NCI-H146 (cell line): ENCODE data around the gene PAX3.

ENCODE experiments used
- DNase-seq: peaks from one replicate; lab custom pipeline; 2025; lab: John Stamatoyannopoulos, UW

PAX3 gene

DNA sequence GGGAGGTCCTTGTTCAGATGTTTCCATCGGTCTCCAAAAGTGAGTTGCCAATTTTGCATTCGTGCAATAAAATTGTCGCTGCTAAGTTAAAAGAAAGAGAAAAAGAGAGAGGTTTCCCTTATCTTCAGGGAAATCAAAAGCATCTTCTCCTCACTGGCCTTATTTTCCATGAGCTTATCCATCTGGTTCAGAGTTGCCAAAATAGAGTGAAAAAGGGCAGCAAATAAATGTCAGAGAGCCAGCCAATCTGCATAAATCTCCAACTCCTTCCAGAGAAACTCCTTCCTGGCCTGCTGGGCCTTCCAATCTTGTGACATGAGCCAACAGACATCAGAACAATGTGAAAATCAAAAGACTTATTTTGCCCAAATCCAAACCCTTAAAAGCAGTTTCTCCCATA lies 28.4 kb downstream of the PAX3 start:
- DNase-seq = no peak

DNA sequence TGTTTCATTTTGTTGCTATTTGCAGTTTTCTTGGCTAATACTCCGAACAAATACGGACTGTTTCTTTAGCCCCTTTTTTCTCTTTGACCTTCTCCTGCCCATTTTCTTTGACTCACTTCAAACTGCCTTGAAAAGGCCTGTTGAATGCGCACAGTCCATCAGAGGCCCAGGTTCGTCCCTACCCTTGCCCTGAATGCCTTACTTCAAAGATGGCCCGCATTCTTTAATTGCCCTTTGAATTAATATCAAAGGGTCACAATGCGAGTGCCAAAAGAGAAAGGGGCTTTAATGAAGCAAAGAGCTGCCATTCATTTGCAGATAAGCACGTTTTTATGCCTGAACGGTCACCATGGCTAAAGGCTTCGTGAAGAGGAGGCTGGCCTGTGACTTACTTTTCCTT lies 29.7 kb downstream of the PAX3 start:
- DNase-seq = no peak

DNA sequence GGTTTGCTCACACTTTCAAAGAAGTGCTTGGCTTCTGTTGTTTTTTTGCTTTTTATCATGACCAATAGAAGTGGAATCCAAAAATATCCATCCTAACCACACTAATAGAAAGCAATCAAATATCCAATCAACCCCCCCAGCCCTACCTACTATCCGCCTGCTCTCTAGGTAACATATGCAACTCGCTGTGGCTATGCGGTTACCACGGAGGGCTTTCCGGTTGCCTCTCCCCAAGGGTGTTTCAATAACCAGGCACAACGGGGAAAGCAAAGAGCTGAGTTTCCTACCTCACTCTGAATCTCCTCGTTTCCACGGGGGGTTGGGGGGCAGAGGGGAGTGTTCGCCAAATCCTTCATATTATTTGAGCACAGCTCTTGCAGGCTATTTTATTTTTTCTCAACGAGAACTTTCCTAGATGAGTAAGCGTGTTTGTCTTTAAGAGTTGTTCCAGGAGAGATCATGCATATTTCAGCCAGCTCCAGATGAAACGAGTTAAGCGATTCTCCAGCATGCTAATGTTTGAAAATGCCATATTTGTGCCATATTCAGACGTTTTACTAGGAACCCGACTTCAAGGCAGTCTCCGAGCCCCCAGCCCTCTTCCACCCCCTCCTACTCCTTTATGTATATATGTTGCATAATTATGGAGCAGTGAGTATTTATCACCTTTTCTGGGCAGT lies 30.3 kb downstream of the PAX3 start:
- no peak for DNase-seq

DNA sequence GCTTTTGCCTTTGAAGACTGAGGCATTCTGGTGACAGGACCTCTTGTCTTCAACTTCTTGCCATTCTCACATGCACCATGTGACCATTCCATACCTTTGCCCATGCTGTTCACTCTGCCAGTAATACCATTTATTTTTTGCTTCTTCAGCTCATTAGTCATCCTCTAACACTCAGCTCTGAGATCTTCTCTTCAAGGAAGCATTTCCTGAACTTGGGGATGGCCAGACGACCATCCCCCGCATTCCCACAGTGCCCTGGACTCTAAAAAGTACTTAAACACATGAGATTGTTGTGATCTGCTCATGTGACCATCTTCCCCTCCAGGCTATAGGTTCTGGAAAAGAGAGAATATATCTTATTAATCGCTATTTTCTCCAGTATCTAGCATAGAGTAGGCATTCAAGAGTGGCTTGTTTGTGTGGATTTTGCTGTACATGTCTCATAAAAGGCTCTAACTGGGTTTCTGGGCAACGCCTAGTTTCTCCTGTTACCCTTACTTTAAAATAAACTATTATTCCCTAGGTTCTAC lies 33.9 kb downstream of the PAX3 start:
- DNase-seq = no peak

DNA sequence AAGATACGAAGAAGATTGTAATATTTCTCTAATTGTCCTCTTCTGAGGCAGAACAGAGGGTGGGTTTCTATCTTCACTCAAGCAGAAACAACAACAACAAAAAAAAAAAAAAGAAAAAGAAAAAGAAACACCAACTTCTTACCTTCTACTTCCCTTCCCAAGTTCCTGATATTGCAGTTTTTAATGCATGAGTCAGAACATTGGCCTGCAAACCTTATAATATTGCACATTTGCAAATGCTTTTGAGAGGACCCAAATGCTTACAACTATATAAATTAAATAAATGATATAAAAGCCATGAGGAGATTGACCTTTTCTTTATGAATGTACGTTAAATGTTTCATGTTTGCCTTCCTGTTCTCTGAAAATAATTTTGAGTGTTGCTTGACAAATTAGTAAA lies 37.3 kb downstream of the PAX3 start:
- DNase-seq = no peak

DNA sequence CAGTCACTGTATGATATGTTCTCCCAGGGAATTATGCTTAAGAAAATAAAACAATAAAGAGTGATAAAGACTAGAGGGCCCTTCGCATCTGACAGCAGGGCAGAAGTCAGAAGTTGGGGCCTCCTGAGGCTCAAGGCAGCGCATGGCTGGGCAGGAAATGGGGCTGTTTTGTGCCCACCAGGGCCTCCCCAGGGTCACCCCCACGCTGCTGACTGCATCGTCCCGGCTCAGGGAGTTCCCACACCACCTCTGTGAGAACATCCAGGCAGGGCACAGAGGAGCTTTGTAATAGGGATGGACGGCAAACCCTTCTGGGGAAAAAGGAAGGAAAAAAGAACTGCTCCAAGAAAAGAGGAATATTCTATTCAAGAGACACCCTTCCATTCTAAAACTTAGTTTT lies 41.2 kb downstream of the PAX3 start:
- no peak for DNase-seq

DNA sequence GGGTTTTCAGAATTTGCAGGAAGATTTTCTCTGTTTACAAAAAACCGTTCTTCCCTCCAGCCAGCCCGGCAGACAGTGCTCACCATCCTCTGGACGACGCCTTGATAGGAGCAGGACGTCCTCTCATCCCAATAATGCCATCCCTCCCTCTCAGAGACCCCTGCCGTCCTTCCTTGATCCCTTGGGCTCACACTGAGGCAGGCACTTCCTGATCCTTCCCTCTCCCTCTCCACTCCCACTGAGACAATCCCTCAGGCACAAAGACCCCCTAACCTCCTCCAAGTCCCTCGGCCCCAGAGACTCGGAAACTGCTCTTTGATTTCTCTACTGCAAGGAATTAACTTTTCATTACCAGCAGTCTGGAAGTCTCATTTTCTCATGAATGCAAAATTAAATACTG lies 42.5 kb downstream of the PAX3 start:
- DNase-seq = no peak

DNA sequence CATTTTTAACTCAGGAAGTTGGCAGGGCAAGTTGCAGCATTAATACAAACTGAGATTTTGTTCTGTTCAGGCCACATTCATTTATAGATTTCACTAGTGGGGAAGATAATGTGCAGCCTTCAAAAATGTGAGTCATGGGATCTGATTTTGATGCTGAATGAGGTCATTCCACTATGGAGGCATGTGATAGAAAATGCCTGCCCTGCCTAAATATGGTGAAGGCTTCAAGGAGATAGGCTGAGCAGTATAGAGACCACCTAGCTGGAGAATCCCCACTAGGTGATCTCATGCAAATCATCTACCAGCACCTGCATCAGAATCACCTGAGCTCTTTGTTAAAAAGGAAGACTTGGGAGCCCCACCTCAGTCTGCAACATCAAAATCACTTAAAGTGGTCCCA lies 43.7 kb downstream of the PAX3 start:
- DNase-seq = no peak

DNA sequence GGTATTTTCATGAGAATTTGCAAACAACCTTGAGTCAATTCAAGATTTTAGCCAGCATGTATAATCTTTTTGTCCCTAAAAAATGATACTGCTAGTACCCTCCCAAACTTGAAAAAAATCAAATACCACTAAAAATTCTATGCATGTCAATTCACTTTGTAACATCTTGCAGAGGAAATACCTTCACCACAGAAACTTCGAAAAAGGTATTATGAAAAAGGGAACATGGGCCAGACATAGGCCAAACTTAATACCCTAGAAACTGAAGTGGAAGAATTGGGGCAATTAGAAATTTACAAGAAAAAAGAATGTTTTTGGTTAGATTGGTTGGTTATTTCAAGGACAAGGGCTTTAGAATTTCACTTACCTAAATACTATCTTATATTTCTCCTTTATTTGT lies 48.5 kb downstream of the PAX3 start:
- DNase-seq = no peak

DNA sequence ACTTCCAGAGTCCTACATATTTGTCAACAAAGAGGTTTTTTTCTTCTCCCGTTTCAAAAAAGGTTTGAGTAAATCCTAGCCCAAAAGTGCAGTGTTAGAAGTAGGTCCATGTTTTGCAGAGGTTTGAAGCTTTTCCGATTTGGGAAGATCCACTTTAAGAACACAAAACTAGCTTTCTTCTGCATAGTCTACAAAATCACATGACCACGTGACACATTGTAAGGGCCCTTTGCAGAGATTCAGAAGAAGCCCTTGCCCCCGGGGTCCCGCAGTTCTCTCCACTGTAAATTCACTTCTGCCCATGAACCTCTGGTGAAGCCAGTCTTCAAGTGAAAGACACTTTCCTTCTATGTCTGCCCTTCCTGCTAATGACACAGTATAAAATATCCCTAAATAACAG lies 49.4 kb downstream of the PAX3 start:
- DNase-seq = no peak

DNA sequence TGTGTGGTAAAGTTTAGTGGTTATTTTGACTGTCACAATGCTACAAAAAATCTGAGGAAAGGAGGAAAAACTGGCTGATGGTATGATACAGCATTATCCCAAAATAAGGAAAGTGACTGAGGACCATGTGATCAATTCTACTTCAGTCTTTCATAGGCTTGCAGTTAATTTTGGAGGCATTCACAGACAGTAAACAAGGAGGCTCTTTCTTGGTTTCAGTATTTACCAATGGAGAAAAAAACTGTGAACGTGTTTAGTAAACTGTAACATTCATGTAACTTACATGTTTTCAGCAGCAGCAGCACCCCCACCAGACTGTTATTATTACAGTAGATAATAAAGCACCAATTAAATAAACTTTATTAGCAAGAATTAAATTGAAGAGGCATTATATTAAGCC lies 50.0 kb downstream of the PAX3 start:
- DNase-seq = no peak

DNA sequence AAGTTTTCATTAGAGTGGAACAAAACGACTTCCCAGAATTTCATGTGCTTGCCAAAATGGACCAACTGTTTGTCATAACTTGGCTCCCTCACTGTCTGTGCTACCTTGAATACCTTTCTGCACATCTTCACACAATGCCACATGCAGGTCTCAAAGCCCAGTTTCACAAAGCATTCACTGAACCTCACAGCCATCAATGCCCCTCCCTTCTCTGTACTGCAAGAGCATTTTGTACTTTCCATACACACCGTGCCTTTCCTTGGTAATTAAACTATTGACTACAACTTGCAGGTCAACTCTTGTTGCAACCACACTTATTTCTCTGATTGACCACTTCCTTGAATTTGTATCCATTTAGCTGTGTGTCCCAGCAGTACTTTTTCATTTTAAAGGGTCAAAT lies 50.5 kb downstream of the PAX3 start:
- DNase-seq = no peak

DNA sequence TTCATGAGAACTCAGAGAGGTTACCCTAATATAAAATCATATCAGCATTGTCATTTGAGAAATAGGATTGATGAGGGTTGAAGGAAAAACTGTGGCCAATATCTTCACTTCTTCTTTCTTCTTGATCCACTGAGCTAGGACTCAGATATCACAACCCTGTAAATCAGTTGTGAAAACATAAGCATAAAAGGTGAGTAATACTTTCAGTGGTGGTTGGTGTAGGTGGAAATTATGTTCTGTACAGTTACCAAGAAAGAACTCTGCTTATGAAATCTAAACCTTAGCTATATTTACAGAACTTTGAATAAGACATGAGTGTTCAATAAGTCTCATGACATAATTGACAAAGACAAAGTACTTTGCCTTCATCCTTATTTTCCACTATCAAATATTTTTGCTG lies 56.3 kb downstream of the PAX3 start:
- no peak for DNase-seq

DNA sequence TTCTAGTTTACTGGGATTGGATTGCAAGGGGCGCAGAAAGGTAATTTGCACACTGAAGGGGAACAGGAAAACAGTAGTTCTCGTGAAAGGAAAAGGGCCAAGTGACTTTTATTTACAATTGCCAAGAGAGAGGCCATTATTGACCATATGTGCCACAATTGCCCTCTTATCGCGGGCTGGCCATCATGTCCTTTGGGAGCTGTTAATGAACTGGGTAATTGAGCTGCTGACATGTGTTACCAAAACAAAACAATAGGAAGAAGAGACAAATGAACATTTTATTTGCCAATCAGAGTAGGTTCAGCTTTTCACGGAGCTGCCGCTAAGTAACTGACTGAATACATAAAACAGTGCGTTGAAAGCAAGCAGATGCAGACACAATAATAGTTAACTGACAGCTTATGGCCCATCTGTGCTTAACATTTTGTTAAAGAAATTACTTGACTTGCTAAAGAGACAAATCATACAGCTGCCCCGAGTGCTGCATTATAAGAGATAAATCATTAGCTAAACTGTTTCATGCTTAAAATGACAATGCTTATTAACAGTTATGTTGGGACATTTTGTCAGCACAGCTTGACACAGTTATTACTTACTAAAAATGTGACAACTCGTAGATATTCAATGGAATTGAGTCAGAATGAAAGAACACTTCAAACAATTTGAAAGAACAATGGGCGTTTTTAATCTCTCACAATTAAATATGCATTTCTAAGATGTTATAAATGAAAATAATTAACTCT lies 57.5 kb downstream of the PAX3 start:
- DNase-seq = peak; percentile 38

DNA sequence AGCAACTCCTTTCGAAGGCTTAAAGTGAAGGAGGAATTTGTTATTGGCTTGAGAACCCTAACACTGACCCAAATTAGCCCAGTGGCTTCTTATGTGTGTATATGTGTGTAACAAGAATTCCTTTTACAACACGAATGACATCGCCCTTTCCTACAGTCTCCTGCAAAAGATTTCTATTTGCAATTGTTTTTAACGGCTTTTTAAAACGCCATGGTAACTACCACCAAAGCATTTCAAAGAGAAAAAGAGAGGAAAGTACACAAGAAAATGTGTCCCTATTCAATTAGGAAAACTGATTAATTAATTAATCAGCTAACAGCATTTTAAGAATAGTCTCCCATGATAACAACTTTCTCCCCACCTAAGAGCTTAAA lies 58.1 kb downstream of the PAX3 start:
- no peak for DNase-seq

DNA sequence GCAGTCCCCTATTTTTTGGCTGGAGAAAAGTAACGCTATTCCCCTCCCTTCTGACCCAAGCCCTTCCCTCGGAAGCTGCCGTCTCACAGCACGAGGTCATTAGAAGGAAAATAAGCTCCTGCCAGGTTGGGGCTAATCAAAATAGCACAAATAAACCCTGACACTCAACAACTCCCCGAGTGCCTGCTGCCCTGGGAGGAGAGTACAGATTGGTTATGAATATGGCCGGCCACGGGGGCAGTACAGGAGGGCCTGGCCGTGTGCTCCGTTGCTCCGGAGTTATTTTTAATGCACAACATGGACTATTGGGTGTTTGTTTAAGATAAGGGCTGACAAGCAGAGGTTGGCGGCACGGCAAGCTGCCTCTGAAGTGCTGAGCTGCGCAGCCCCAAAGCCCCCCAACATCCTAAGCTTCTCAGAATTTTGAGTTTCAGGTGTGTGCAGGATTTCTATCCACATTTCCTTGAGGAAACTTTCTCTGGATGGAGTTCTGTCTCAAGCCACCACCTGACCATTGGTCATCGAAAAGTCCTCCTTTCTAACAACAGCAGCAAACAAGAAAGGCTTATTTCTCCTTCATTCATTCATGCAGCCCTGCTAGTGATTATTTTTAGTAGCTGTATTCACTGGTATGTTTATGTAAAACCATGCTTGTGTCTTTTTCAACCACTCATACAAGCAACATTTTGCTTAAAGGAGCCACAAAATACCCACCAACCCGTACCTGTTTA lies 58.7 kb downstream of the PAX3 start:
- no peak for DNase-seq

DNA sequence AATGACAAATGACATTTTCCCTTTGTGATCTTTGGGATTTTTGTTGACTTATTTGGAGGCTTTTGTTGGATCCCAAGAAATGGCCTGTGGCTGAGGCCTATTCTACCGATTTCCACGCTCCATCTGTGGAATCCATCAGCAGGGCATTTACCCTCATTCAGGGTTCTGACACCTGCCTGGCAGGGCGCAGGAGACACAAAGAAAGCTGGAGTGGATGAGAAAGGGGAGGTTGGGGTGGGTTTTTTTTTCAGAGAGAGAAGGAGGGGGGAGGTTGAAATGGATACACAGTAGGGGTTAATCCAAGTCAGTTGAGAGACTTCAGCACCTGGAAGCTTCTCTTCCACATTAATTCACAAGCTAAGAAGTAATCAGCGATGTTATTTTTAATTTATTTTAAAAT lies 59.7 kb downstream of the PAX3 start:
- DNase-seq = no peak

DNA sequence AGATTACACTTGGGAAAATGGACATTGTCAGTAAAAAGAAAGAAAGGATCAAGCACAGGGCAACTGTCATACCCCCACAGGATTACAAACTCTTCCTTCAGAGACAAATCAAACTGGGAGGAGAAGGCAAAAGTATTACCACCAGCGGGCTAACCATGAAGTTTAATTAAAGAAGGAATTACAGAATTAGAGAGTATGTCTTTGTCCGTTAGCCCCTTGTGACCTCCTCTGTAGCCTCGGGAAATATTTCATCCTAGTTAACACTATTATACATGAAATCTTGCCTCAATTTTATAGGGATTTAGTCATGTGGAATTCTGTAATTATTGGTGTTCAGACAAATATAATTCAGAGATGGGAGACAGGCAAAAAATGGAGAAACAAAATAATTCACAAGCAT lies 60.7 kb downstream of the PAX3 start:
- DNase-seq = no peak

DNA sequence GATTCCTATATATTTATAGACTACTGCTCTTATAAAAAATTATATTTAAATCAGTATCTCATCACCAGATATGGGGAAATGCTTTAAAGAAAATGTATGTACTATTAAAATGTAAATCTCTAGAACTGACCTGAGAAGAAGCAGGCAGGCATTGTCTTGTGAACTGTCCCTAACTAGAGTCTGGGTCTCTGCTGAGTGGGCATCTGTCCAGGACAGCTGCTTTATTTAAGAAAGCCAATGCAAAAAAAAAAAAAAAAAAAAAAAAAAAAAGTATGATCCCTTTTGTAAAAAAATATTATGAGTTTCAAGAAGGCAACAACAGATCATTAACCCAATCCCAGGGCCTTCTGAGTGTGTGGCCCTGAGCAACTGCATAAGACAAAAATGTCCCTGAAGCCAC lies 66.0 kb downstream of the PAX3 start:
- no peak for DNase-seq

DNA sequence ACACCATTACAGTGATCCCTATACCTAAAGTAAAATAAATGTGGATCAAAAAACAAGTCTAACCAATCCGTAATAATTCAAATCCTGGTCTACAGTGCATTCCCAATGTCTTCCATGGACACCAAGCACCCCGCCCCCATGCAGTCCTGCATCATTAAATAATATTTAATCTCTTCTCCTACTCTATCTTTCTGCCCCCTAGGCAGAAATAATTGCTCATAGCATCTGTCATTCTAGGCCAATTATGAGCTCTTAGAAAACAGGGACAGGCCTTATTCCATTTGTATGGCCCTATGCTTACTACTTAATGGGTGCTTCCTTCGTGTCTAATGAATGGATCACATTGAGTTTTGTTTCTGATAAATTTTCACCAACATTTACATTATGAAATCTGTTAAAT lies 66.4 kb downstream of the PAX3 start:
- DNase-seq = no peak

DNA sequence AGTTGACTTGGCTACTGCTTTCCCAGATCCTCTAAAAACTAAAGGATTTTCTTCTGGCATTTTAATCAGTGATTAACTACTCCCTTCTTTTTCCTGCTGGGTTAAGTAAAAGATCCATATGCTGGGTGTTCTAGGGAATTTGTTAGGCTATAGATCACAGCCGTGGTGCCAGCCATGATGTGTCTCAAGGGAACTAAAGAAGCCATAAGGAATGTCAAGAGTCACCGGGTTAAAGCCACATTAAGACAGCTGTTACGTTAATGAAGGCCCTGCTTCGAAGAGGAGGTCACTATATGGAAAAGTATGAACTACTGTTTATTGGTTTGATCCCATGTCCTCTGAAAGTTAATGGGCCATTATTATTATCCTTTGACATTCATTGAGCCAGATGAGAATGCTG lies 70.7 kb downstream of the PAX3 start:
- DNase-seq = no peak

DNA sequence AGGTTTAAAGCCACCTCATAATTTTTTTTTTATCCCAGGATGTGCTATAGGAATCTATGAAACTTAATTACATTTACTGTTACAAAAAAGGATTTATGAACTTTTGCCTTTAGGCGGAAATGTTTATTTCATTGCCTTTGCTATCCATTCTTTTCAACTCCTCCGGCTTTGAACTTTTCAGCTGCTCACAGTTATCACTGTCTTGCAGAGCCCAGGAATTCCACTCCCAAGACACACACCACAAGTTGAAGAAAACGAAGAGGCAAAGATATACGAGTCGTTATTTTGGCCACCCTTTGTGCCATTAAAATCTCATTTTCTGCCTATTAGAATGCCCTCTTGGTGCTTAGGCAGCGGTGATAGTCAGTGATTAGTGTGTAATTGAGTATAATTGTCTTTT lies 80.0 kb downstream of the PAX3 start:
- no peak for DNase-seq

DNA sequence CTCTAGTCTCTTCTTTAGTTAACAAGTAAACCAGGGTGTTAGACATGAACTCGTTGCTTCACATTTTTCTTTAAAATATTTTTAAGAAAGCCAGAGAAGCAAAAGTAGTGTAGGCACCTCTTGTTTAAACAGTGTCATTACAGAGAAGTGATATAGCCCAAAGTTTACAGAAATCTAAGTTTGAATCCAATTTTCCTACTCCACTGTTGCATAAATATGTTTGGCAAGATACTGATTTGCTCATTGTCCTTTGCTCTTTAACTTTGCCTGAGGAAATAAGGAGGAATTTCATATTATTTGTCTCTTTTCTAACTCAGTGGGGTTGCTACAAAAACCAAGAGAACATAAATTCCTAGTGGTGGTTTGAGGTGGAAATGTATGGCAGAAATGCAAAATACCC lies 81.1 kb downstream of the PAX3 start:
- no peak for DNase-seq
